AG08396 (cell line): ENCODE data around the gene CHCT1.
"Not testable (repeated sequence)": the region's sequence is repeated elsewhere in the genome, so short reads cannot be mapped to it uniquely, and the experiment has no call there.

Experiments used
- DNase-seq: peaks from one replicate; pipeline ENCODE4 v3.0.0; 2012; ENCODE audit warnings: low spot score, mixed read lengths

Gene CHCT1

DNA sequence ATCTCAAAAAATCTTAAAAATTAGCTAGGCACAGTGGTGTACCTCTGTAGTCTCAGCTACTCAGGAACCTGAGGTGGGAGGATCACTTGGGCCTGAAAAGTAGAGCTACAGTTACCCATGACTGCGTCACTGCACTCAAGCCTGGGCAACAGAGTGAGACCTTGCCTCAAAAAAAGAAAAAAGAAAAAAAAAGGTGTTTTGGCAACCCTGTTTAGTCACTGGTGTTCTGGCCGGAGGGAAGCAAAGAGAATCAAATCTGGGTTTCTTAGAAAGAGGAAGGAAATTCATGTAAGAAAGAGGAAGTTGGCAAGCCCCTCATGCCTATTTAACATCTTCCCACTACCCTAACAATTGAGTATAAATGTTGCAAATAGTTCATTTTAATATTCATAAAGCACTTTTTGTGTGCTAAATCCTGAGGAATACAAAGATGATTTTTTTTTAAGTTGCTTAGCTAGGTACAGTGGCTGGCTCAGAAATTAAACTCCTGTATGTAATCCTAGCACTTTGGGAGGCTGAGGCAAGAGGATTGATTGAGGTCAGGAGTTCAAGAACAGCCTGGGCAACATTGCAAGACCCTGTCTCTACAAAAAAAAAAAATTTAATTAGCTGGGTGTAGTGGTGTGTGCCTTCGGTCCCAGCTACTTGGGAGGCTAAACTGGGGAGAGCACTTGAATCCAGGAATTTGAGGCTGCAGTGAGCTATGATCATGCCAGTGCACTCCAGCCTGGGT, 23.9 kb upstream of the CHCT1 start:
- DNase-seq = no peak

DNA sequence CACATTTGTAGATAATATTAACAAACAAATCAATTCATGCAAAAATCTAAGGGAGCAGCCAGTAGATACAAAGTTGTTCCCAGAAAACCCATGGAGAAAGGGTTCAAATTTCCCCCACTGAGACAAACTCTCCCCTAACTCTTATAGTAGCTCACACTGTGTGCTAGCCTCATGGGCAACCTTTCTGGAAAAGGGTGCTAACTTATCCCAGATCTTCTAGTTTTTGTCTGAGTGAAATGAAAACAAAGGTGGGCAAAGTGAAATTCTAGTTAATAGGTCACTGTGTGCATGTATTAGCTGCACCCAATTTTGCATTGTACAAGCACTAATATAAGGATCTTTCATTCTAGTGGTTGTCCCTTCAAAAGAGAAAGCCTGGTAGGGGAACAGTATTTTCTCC, 20.5 kb upstream of the CHCT1 start:
- DNase-seq = no peak

DNA sequence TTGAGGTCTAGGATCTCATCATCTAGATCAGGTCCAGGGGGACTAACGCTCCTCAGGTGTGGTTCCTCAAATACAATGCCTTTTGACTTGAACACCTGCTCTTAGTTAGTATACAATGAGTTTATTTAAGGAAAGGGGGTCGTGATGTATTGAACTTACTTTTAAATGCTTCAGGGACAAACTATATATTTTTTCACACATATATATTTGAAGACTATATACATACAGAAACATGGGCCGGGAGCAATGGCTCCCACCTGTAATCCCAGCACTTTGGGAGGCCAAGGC, 18.8 kb upstream of the CHCT1 start:
- no peak for DNase-seq

DNA sequence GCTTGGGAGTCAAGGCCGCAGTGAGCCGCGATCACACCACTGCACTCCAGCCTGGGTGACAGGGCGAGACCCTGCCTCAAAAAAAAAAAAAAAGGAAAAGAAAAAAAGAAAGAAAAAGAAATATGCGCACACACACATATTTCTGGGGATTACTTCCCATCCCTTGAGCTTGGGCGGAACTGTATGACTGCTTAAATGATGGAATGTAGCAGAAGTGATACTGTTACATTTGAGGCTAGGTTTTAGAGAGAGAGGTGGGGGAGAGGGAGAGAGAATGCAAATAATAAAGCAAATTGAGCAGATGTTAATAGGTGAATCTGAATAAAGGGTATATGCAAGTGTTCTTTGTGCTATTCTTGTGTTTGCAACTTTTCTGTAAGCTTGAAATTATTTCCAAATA, 18.3 kb upstream of the CHCT1 start:
- DNase-seq = no peak

DNA sequence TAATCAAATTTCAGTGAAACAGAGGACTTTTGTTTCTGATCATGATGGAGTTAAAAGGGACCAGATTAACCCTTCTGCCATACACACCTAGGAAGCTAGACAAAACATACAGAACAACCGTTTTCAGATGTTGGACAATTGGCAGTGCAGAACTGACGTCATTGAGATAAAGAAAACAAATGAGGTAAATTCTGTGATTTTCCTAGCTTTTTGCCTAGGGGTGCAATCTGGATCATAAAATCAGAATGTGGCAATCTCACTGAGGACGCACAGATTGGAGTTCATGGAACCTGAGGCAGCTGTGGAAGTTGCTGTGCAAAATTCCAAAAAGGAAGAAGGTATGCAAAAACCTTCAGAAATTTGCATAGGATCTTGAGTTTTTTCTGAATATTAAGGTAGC, 15.4 kb upstream of the CHCT1 start:
- DNase-seq = no peak

DNA sequence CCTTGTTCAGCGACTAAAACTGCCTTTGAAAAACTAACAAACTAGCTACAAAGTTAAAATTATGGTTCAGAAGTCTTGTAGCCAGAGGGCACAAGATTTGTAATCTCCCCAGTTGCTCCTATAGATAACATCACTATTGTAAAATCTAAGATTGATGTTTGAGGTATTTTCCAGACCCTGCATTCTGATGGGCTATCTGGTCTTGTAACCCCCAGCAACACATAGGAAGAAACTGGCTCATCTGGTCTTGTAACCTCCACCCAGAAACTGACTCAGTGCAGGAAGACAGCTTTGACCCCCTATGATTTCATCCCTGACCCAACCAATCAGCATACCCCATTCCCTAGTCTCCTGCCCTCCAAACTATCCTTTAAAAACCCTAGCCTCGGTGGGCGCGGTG, 12.3 kb upstream of the CHCT1 start:
- no peak for DNase-seq

DNA sequence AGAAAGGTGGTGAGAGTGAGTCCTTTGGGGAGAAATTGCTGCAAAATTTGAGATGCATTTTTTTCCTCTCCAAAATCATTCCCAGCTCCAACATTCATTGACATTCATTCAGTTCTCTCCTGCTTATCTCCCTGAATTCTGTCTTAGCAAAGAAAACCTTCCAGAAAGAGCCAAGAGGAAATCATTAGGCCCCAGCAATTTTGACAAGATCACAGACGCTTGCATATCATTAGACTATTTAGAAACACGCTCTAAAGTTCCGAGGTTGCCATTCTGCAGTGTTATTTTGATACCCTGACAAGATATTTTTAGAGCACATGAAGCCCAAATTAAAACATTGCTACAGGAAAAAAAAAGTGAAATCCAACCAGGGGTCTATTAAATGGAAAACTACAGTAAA, 9.6 kb upstream of the CHCT1 start:
- DNase-seq = no peak

DNA sequence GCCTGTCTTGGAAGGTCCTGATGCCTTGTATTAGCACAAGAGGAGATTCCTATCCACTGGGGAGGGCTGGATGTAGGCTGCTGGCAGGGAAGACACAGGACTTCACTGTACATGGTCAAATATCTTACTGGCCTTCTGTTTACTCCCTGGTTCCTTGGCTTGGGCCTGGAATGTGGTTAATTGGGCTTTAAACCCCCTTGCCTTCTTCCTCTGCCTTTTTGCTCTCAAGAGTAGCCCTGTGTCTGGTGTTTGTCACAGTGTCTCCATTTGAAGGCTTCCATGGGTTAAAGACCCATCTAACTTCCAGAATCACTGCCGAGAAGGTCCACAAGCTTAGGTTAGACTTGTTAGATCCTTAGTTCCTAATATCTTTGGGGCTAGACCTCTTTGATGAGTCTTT, 7.1 kb upstream of the CHCT1 start:
- DNase-seq = no peak

DNA sequence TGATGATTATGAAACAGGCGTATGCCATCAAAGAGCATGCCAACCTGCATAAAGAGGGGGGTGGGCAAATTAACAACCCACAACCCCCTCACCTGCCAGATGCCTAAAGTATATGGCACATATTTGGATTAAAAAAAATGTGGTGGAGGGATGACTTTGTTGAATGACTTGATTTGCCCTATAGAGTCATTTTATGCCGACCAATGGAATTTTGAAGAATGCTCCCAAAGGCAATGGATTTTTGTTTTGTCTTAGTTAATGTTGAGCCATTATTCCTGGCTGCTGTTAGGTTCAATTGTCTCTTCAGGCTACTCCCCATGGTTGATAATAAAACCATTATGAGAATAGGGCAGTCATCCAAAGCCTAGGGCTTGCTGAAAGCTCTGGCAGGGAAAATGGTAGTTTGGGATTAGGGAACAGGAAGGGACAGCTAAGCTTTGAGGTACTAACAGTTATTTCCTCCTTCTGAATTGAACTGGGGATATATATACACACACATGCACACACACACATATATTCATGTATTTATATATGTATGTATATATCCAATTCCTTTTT, 5.8 kb upstream of the CHCT1 start:
- DNase-seq = no peak

DNA sequence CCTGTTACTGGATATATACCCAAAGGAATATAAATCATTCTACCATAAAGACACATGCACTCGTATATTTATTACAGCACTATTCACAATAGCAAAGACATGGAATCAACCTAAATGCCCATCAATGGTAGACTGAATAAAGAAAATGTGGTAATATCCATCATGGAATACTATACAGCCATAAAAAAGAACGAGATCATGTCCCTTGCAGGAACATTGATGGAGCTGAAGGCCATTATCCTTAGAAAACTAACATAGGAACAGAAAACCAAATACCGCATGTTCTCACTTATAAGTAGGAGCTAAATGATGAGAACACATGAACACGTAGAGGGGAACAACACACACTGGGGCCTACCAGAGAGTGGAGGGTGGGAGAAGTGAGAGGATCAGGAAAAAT, 3.3 kb upstream of the CHCT1 start:
- not testable (repeated sequence) for DNase-seq

DNA sequence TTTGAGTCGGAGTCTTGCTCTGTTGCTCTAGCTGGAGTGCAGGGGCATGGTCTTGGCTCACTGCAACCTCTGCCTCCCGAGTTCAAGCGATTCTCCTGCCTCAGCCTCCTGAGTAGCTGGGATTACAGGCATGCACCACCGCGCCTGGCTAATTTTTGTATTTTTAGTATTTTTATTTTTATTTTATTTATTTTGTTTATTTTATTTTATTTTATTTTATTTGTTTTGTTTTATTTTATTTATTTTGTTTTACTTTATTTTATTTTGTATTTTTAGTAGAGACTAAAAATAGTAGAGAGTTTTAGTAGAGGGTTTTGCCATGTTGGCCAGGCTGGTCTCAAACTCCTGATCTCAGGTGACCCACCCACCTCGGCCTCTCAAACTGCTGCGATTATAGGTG, 2.4 kb upstream of the CHCT1 start:
- not testable (repeated sequence) for DNase-seq

DNA sequence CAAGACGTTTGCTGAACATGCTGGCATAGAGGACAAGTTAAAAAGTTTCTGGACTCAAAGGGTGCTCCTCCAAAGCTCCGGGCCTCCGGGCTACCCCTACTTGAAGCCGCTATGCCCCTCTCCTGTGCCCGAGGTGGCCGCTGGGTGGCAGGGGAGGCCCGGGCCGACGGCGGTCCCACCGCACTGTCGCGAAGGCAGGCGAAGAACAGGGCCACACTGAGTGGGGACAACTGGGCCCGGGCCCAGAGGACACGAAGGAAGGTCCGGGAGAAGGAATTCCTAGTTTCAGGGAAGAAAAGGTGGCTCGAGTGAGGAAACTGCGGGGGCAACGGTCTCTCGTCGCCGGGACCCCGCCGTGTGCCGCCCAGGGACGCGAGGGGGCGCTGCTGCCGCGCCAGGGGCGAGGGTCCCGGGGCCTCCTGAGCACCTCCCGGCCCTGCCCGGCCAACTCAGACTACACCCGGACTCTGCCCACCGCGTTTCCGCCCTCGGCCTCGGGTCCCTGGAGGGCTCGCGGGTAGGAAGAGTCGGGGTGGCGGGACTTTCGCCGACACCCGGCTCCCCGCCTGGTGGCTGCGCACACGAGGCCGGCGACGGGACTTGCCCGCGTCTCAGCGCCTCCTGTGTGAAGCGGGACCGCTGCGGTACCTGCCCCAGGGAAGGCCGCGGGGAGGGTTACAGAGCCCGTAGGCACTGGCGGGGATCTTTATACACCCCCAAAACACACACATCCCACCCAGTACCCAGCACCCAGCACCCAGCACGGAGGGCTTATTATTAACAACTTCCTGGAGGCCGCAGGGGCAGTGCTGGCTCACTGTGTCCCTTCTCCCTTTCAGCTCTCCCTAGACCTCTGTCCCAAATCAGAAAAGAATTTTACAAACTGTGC, 772 bp upstream of the CHCT1 start:
- peak; percentile 84 for DNase-seq

DNA sequence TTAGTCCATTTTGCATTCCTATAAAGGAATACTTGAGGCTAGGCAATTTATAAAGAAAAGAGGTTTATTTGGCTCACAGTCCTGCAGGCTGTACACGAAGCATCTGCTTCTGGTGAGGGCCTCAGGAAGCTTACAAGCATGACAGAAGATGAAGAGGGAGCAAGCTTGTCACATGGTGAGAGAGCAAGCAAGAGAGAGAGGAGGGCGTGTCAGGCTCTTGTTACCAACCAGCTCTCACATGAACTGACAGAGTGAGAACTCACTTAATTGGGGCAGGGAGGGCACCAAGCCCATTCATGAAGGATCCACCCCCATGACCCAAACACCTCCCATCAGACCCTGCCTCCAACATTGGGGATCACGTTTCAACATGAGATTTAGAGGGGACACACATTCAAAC, 1.6 kb downstream of the CHCT1 start:
- no peak for DNase-seq

DNA sequence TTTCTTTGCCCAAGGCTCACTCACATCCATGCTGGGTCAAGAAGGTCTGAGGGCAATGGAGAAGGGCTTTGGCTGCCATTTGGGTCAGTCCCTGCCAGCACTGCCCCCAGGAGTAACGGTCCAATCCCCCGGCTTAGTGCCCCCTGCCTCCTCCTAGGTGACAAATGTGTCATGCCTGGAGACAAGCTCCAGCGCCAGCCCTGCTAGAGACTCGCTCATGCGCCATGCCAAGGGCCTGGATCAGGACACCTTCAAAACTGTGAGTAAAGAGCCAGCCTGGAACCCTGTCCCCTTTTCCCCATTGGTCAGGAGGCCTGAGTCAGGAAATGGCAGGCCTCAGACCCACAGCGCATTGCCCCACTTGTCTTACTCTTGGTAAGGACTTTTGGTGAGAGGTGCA, 3.3 kb downstream of the CHCT1 start:
- no peak for DNase-seq

DNA sequence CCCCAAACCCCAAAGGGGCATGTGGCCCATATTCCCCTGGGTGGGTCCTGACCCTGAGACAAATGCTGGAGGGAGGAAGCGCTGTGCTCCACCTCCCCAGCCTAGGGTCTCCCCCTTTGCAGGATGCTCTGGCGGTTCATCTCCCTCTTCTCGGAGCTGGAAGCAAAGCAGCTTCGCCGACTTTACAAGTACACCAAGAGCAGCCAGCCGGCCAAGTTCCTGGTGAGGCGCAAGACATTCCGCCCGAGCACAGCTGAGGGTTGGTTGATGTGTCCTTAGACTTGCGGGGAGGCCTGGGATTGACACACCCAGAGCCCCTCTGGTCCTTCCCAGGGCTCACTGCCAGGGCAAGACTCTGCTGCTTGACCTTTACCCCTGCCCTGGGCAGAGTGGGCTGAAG, 4.3 kb downstream of the CHCT1 start:
- no peak for DNase-seq

DNA sequence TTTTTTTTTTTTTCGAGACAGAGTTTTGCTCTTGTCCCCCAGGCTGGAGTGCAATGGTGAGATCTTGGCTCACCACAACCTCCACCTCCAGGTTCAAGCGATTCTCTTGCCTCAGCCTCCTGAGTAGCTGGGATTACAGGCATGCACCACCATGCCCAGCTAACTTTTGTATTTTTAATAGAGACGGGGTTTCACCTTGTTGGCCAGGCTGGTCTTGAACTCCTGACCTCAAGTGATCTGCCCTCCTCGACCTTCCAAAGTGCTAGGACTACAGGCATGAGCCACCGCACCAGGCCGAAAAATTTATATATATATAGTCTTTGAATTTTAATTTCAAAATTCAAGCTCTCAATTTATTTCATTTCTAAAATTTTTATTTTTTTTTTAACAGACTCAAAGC, 6.2 kb downstream of the CHCT1 start:
- not testable (repeated sequence) for DNase-seq

DNA sequence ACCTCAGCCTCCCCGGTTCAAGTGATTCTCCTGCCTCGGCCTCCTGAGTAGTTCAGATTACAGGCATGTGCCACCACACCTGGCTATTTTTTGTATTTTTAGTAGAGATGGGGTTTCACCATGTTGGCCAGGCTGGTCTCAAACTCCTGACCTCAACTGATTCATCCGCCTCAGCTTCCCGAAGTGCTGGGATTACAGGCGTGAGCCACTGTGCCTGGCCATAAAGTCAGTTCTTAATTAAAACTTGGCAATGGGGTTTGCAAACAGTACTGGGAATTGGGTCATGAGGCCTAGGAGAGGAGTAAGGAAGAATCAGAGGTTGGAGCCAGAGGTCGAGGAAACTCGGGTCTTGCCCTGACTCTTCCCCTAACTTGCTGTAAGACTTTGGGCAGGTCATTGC, 8.3 kb downstream of the CHCT1 start:
- not testable (repeated sequence) for DNase-seq

DNA sequence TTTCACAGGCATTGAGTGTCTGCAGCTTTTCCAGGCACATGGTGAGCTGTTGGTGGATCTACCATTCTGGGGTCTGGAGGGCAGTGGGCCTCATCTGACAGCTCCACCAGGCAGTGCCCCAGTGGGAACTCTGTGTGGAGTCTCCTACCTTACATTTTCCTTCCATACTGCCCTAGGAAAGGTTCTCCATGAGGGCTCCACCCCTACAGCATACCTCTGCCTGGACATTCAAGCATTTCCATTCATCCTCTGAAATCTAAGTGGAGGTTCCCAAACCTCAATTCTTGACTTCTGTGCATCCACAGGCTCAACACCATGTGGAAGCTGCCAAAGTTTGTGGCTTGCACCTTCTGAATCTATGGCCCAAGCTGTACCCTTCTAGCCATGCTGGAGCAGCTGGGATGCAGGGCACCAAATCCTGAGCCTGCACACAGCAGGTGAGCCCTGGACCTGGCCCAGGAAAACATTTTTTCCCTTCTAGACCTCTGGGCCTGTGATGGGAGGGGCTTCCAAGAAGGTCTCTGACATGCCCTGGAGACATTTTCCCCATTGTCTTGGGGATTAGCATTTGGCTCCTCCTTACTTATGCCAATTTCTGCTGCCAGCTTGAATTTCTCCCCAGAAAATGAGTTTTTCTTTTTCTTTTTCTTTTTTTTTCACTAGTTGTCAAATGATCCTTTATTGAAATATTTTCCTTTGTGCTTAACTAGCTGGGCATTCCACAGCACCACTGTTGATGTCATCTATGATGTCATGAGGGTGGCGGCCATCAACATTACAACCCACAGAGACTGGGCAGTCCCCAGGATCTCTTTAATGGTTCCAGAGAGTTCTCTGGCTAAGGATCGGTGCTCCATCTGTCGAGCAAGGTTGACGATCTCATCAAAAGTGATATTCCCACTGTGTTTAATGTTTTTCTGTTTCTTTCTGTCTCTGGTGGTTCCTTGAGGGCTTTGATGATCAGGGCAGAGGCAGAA, 11.0 kb downstream of the CHCT1 start:
- not testable (repeated sequence) for DNase-seq

DNA sequence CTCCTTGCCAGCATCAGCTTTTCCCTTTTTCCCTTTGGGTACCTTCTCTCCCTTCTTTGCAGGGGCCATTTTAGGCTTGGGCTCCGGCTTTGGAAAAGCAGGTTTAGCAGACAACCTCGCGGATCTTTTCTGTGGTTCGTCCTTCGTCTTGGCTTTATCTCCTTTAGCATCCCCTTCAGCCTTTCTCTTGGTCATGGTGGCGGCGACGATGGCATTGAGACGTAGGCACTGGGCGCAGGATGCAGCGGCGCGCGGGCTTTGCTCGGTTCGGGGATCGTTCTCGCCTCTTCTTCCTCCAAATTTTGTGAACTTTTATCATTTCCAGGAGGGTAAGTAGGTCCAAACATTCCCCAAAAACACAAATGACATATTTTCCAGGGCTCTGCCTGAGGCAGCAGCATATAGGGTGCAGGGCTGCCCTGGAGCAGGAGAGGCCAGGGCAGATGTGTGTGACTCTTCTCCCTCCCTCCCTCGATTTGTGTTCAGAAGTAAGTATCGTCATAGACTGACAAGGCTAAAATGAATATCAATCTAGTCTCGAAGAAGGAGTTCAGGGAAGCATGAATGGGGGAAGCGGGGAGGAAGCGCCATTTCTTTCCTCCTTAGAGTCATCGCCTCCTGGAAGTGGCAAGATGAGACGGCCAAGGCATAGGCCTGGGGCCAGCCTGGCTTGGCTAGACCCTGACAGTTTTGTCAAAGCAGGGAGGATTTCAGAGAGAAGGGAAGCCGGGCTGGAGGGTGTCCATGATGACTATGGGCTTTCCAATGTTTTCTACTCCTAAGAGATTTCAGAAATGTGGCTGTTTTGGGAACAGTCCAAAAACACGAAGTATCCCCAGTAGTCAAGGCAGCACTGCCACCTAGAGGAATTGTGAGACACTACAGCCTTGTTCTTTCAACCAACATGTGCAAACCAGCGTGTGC, 13.2 kb downstream of the CHCT1 start:
- DNase-seq = peak; percentile 77

DNA sequence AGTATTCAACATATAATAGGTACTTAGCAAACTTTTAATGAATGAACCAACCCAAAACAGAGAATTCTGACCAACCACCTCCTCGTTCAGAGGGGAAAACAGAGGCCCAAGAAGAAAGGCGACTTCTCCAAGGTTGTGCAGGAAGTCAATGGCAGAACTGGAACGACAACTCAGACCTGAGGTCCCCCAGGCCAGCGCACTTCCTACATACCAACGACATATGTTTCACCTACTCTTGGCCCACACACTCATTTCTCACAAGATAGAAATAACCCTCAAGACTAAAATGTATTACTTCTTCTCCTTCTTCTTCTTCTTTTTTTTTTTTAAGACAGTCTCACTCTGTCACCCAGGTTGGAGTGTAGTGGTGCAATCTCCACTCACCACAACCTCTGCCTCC, 14.4 kb downstream of the CHCT1 start:
- no peak for DNase-seq

DNA sequence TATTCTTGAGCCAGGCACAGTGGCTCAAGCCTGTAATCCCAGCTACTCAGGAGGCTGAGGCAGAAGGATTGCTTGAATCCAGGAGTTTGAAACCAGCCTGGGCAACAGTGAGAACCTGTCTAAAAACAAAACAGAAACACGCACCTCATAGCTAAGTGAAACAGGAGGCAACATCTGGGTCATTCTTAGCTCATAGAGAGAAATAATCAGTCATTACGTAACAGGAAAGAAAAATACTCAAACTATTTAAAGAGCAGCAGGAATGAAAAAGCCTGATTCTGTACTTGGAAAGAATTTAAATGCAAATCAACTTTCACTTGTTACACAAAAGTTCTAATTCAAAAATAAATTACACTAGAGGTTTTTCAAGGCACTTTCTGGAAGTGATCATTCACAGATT, 17.2 kb downstream of the CHCT1 start:
- DNase-seq = no peak
